CD1c-positive myeloid dendritic cell (primary cell): ENCODE data around the gene IFI30.
"Not testable (repeated sequence)": the region's sequence is repeated elsewhere in the genome, so short reads cannot be mapped to it uniquely, and the experiment has no call there.

Experiments
- DNase-seq: peaks from one replicate; pipeline ENCODE4 v3.0.0-alpha.2; 2016; ENCODE audit errors: extremely low spot score

The IFI30 gene

GRCh38 chr19:18152817-18153555 is 20.6 kb upstream of the IFI30 start, which contains the start of gene PIK3R2:
PIK3R2 (plus strand) TSS chr19:18153163; CDS start chr19:18155880, 2,717 bp downstream.
- DNase-seq: peak; percentile 100

GRCh38 chr19:18153556-18154134 is 20.0 kb upstream of the IFI30 start:
- no peak for DNase-seq

GRCh38 chr19:18155095-18156087 is 18.2 kb upstream of the IFI30 start:
- no peak for DNase-seq

GRCh38 chr19:18156268-18156667 is 17.3 kb upstream of the IFI30 start:
- DNase-seq: no peak

GRCh38 chr19:18156841-18157464 is 16.7 kb upstream of the IFI30 start:
- no peak for DNase-seq

GRCh38 chr19:18157465-18158063 is 16.0 kb upstream of the IFI30 start:
- no peak for DNase-seq

GRCh38 chr19:18158467-18158866 is 15.1 kb upstream of the IFI30 start:
- no peak for DNase-seq

GRCh38 chr19:18159059-18159616 is 14.5 kb upstream of the IFI30 start:
- DNase-seq: not testable (repeated sequence)

- DNase-seq: no peak
Observed at GRCh38 chr19:18159810-18160209, 13.8 kb upstream of the IFI30 start.

GRCh38 chr19:18160493-18160970 is 13.1 kb upstream of the IFI30 start:
- DNase-seq: no peak

GRCh38 chr19:18160971-18161635 is 12.5 kb upstream of the IFI30 start:
- peak; percentile 90 for DNase-seq

- no peak for DNase-seq
Observed at GRCh38 chr19:18161636-18162002, 12.0 kb upstream of the IFI30 start.

GRCh38 chr19:18164072-18164471 is 9.5 kb upstream of the IFI30 start:
- DNase-seq: no peak

- DNase-seq: no peak
Observed at GRCh38 chr19:18165794-18166544, 7.6 kb upstream of the IFI30 start.

- no peak for DNase-seq
Observed at GRCh38 chr19:18167011-18167410, 6.6 kb upstream of the IFI30 start.

- peak; percentile 67 for DNase-seq
Observed at GRCh38 chr19:18167975-18168645, 5.5 kb upstream of the IFI30 start.

- peak; percentile 19 for DNase-seq
Observed at GRCh38 chr19:18168673-18169381, 4.8 kb upstream of the IFI30 start.

- peak; percentile 90 for DNase-seq
Observed at GRCh38 chr19:18170714-18171255, 2.8 kb upstream of the IFI30 start.
